Fibroblast of lung (primary cell): ENCODE results near the gene RMDN3. TPM values are rescaled to one million over a fixed set of nuclear protein-coding genes. Genes with fewer than 3 reads are reported as not detected.

Source experiments
- DNase-seq, 2 donors: peaks; one replicate each; pipeline versions ENCODE4 v3.0.0 to v3.0.0-alpha.2; 2010; ENCODE audit warnings: low read depth in 2 of 2
- H2AFZ ChIP-seq: 2 replicates; pipeline ENCODE4 v1.5.1; 2012; ENCODE audit warnings: low read length, control low read depth, inconsistent platforms
- H3K27ac ChIP-seq: 2 replicates; pipeline ENCODE4 v1.5.1; 2011; ENCODE audit warnings: low read length, control low read depth; ENCODE audit not compliant: insufficient read depth
- H3K27me3 ChIP-seq: 2 replicates; pipeline ENCODE4 v1.5.1; 2011; ENCODE audit warnings: mild to moderate bottlenecking, low read length; ENCODE audit not compliant: control insufficient read depth, insufficient read depth
- H3K36me3 ChIP-seq: 2 replicates; pipeline ENCODE4 v1.5.1; 2011; ENCODE audit warnings: low read length; ENCODE audit not compliant: control insufficient read depth, insufficient read depth
- H3K4me1 ChIP-seq: 2 replicates; pipeline ENCODE4 v1.5.1; 2011; ENCODE audit warnings: low read length; ENCODE audit not compliant: control insufficient read depth, insufficient read depth; ENCODE audit errors: extremely low read depth
- H3K4me2 ChIP-seq: 2 replicates; pipeline ENCODE4 v1.5.1; 2011; ENCODE audit warnings: low read length, control low read depth; ENCODE audit not compliant: insufficient read depth; ENCODE audit errors: extremely low read depth
- H3K4me3 ChIP-seq, 4 experiments: fragments of 200-600 bp in 1 of 4; sonication (generic) in 1 of 4; replicated peaks in 1 of 4; 2 replicates each; pipeline ENCODE4 v1.5.1; 2011 to 2016; ENCODE audit warnings: low read length in 4 of 4, low read depth in 3 of 4, mild to moderate bottlenecking in 3 of 4, control low read depth in 2 of 4, inconsistent platforms in 1 of 4, mixed read lengths in 1 of 4; ENCODE audit not compliant: insufficient read depth in 1 of 4; ENCODE audit errors: control extremely low read depth in 1 of 4
- H3K79me2 ChIP-seq: 2 replicates; pipeline ENCODE4 v1.5.1; 2012; ENCODE audit warnings: mild to moderate bottlenecking, low read length, inconsistent platforms; ENCODE audit not compliant: control insufficient read depth, insufficient read depth
- H3K9ac ChIP-seq: 2 replicates; pipeline ENCODE4 v1.5.1; 2011; ENCODE audit warnings: mild to moderate bottlenecking, low read length, control low read depth; ENCODE audit not compliant: insufficient read depth
- H3K9me3 ChIP-seq: 2 replicates; pipeline ENCODE4 v1.5.1; 2012; ENCODE audit warnings: low read depth, low read length; ENCODE audit not compliant: control insufficient read depth, insufficient read depth
- H4K20me1 ChIP-seq: 2 replicates; pipeline ENCODE4 v1.5.1; 2011; ENCODE audit warnings: low read length; ENCODE audit not compliant: control insufficient read depth, insufficient read depth; ENCODE audit errors: extremely low read depth
- EZH2 ChIP-seq: IDR thresholded peaks from 2 replicates; pipeline ENCODE4 v1.5.1; 2012; ENCODE audit warnings: low read length, control low read depth, mild to moderate bottlenecking; ENCODE audit errors: missing control alignments
- polyA plus RNA-seq, 2 donors: library from polyadenylated mRNA; depleted of rRNA in 1 of 2; stranded (reverse) in 1 of 2; unstranded in 1 of 2; fragments of >200 nt; gene quantifications; 2 replicates each; pipeline ENCODE4 v1.2.1, GENCODE V29; 2011 to 2012; ENCODE audit warnings: missing spikeins in 1 of 2
- total RNA-seq: library from RNA; depleted of rRNA; stranded (reverse); fragments of >200 nt; gene quantifications from 2 replicates; pipeline ENCODE4 v1.2.1, GENCODE V29; 2014
- TF ChIP-seq, protein P1 (sequence below), 2 donors: IDR thresholded peaks in 1 of 2; conservative IDR thresholded peaks in 1 of 2; 1 replicate in 1 of 2; 2 replicates in 1 of 2; pipeline ENCODE4 v1.5.1; 2011 to 2012; ENCODE audit warnings: low read length in 2 of 2, control low read depth in 1 of 2, inconsistent platforms in 1 of 2, low read depth in 1 of 2, mild to moderate bottlenecking in 1 of 2

RMDN3 gene
- total and polyA plus RNA-seq, 2 donors (not counting 1 experiment from before 2014, with no cell fraction given) = 16.0 to 22.7 TPM

DNA sequence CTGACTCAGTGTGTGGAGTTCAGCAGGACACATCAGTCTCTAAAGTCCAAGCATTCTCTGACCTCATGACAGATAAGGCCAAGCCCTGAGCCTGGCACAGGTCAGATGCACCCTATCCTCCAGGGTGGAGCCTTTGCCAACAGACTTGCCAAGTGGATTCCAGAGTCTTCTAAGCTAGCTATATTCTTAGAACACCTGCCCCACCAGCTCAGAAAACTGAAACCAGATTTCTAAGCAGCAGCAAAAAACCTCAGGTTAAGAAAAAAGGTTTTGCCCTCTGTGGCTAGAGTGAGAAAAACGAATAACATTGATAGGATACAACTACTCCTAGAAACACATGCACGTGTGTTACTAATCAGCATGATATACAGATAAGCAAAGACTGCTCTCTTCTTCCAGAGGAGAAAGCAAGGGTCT, 11.6 kb downstream of the RMDN3 start:
- H3K9ac ChIP-seq = no peak overlapping the region
- no peak overlapping the region for H3K4me2 ChIP-seq
- H3K9me3 ChIP-seq = no peaks in the 10 kb centered on the region
- H4K20me1 ChIP-seq = no peaks in the 10 kb centered on the region
- no peak overlapping the region for H3K4me3 ChIP-seq
- peaks cover 17% of the 10 kb centered on the region for H3K4me1 ChIP-seq
- H3K27me3 ChIP-seq = no peaks in the 10 kb centered on the region
- no peak overlapping the region for H2AFZ ChIP-seq
- H3K36me3 ChIP-seq = peaks cover 7% of the 10 kb centered on the region
- no peak for DNase-seq
- H3K79me2 ChIP-seq = no peaks in the 10 kb centered on the region
- TF ChIP-seq, protein P1, sequence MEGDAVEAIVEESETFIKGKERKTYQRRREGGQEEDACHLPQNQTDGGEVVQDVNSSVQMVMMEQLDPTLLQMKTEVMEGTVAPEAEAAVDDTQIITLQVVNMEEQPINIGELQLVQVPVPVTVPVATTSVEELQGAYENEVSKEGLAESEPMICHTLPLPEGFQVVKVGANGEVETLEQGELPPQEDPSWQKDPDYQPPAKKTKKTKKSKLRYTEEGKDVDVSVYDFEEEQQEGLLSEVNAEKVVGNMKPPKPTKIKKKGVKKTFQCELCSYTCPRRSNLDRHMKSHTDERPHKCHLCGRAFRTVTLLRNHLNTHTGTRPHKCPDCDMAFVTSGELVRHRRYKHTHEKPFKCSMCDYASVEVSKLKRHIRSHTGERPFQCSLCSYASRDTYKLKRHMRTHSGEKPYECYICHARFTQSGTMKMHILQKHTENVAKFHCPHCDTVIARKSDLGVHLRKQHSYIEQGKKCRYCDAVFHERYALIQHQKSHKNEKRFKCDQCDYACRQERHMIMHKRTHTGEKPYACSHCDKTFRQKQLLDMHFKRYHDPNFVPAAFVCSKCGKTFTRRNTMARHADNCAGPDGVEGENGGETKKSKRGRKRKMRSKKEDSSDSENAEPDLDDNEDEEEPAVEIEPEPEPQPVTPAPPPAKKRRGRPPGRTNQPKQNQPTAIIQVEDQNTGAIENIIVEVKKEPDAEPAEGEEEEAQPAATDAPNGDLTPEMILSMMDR (conservative IDR thresholded peaks at IDR 0.05 in 1 of 2, IDR thresholded peaks at IDR 0.05 in 1 of 2; ENCODE audit: low read depth in 1 of 2, low read length in 2 of 2) = no peak
- no peak for TF ChIP-seq EZH2
- H3K27ac ChIP-seq = no peak overlapping the region

DNA sequence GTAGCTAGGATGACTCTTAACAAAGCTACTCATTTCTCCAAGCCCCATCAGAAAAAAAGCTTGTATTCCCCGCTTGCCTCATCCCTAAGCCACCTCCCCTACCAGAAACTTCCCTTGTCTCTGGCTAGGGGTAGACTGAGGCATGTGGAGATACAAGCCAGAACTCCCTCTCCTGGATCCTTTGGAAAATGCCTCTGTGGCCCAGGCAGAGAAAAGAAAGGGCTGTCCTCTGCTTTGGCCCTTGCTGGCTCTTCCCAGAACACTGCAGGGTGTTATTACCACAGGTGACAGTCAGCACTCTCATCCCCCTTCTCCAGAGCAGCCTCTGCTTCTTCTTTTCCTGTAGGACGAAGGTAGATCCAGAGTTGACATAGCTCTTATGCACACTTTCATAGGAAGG, 15.2 kb downstream of the RMDN3 start:
- H3K4me2 ChIP-seq = no peak overlapping the region
- no peaks in the 10 kb centered on the region for H3K79me2 ChIP-seq
- no peak overlapping the region for H2AFZ ChIP-seq
- H3K36me3 ChIP-seq = peaks cover 1% of the 10 kb centered on the region
- H4K20me1 ChIP-seq = no peaks in the 10 kb centered on the region
- H3K4me3 ChIP-seq = no peak overlapping the region
- H3K4me1 ChIP-seq = peaks cover 12% of the 10 kb centered on the region
- no peak overlapping the region for H3K9ac ChIP-seq
- no peaks in the 10 kb centered on the region for H3K27me3 ChIP-seq
- no peak overlapping the region for H3K27ac ChIP-seq
- TF ChIP-seq, protein P1 (conservative IDR thresholded peaks at IDR 0.05 in 1 of 2, IDR thresholded peaks at IDR 0.05 in 1 of 2; ENCODE audit: low read depth in 1 of 2, low read length in 2 of 2) = no peak
- TF ChIP-seq EZH2 = no peak
- no peak for DNase-seq
- no peaks in the 10 kb centered on the region for H3K9me3 ChIP-seq

DNA sequence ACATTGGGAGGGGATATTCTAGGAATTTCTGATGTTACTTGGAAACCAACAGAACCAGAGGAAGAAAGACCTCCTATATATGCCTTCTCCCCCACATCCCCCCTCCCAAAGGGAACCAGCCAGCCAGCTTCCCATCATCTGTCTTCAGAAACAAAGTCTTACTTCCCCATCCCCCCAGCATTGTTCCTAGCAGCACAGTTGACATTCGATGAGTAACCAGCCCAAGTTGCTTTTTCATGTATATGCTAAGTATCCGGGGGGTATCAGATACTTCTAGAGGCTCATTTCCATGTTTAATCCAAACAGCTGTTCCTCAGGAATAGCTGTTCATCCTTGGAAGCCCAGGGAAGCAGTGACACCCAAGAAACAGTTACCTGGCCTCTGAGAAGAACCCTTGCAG, 16.0 kb downstream of the RMDN3 start:
- Histone ChIP-seq H3K4me3 (no peak overlapping the region), H3K27ac (no peak overlapping the region), H3K27me3 (no peaks in the 10 kb centered on the region), H3K79me2 (no peaks in the 10 kb centered on the region), H3K4me2 (no peak overlapping the region), H2AFZ (no peak overlapping the region), H3K9me3 (no peaks in the 10 kb centered on the region), H4K20me1 (no peaks in the 10 kb centered on the region), H3K36me3 (peaks cover 2% of the 10 kb centered on the region), H3K4me1 (peaks cover 6% of the 10 kb centered on the region), H3K9ac (no peak overlapping the region)
- TF ChIP-seq, protein P1 (conservative IDR thresholded peaks at IDR 0.05 in 1 of 2, IDR thresholded peaks at IDR 0.05 in 1 of 2; ENCODE audit: low read depth in 1 of 2, low read length in 2 of 2) = no peak
- TF ChIP-seq EZH2 = no peak
- DNase-seq = no peak
